DMS153 treated with DMSO at 0.1 percent for 48 hours (cell line): ENCODE measurements around the gene CD68.

Source experiments
- DNase-seq: peaks from one replicate; lab custom pipeline; 2025; ENCODE audit not compliant: unreplicated experiment; lab: John Stamatoyannopoulos, UW

CD68 gene

GRCh38 chr17:7579001-7579833 lies at the start of gene CD68:
Gene CD68 (plus strand): TSS chr17:7579638. CDS start chr17:7579678, 40 bp downstream.
- DNase-seq: no peak

- no peak for DNase-seq
These were observed 49.2 kb upstream of the CD68 start for GRCh38 chr17:7530023-7530900.

- DNase-seq: no peak
These were observed 41.4 kb upstream of the CD68 start for GRCh38 chr17:7538050-7538449.

GRCh38 chr17:7538891-7539545 lies 40.4 kb upstream of the CD68 start:
- DNase-seq: no peak

- no peak for DNase-seq
These were observed 38.3 kb upstream of the CD68 start for GRCh38 chr17:7541074-7541621.

GRCh38 chr17:7544911-7545310 lies 34.5 kb upstream of the CD68 start:
- DNase-seq: no peak

- DNase-seq: no peak
These were observed 30.6 kb upstream of the CD68 start, which contains the start of gene TNFSF12 for GRCh38 chr17:7548585-7549400. Gene TNFSF12 (plus strand): TSS chr17:7549058. CDS start chr17:7549154, 96 bp downstream.

GRCh38 chr17:7549401-7550055 lies 29.9 kb upstream of the CD68 start:
- no peak for DNase-seq

- DNase-seq: no peak
These were observed 29.1 kb upstream of the CD68 start for GRCh38 chr17:7550344-7550743.

GRCh38 chr17:7551396-7551795 lies 28.0 kb upstream of the CD68 start:
- no peak for DNase-seq

- DNase-seq: no peak
These were observed 26.8 kb upstream of the CD68 start for GRCh38 chr17:7552621-7553051.

- DNase-seq: no peak
These were observed 26.1 kb upstream of the CD68 start for GRCh38 chr17:7553356-7553755.

GRCh38 chr17:7555320-7555948 lies 24.0 kb upstream of the CD68 start:
- no peak for DNase-seq

- no peak for DNase-seq
These were observed 22.8 kb upstream of the CD68 start for GRCh38 chr17:7556627-7557026.

GRCh38 chr17:7557147-7557764 lies 22.2 kb upstream of the CD68 start:
- DNase-seq: no peak

GRCh38 chr17:7557775-7558543 lies 21.5 kb upstream of the CD68 start:
- DNase-seq: peak; percentile 54

- no peak for DNase-seq
These were observed 20.7 kb upstream of the CD68 start, which contains the start of gene TNFSF13 for GRCh38 chr17:7558544-7559319. Gene TNFSF13 (plus strand): TSS chr17:7558750. CDS start chr17:7559040, 290 bp downstream.
